ENCODE data around the gene TMEM14A.

The TMEM14A gene

GRCh38 chr6:52647199-52647598 lies 23.7 kb upstream of the TMEM14A start:
- Histone ChIP-seq H3K9ac (ENCODE audit: low read length) (no peak overlapping the region), H3K9me3 (ENCODE audit: insufficient read depth, low read length) (no peaks in the 10 kb centered on the region), H3K4me1 (ENCODE audit: low read length) (peaks cover 7% of the 10 kb centered on the region), H3K4me3 (ENCODE audit: low read length) (no peak overlapping the region), H3K36me3 (replicated peaks; ENCODE audit: low read depth, low read length) (no peaks in the 10 kb centered on the region), H3K27me3 (ENCODE audit: low read depth, low read length) (peaks cover 12% of the 10 kb centered on the region; the same call in 1 of the 2 replicates), H4K20me1 (ENCODE audit: insufficient read depth, low read length) (no peaks in the 10 kb centered on the region), H3K27ac (ENCODE audit: low read length) (no peak overlapping the region), H2AFZ (ENCODE audit: low read depth, low read length) (no peak overlapping the region), H3K79me2 (ENCODE audit: low read length) (no peaks in the 10 kb centered on the region), H3K4me2 (ENCODE audit: low read length) (no peak overlapping the region)
- TF ChIP-seq, protein P1, sequence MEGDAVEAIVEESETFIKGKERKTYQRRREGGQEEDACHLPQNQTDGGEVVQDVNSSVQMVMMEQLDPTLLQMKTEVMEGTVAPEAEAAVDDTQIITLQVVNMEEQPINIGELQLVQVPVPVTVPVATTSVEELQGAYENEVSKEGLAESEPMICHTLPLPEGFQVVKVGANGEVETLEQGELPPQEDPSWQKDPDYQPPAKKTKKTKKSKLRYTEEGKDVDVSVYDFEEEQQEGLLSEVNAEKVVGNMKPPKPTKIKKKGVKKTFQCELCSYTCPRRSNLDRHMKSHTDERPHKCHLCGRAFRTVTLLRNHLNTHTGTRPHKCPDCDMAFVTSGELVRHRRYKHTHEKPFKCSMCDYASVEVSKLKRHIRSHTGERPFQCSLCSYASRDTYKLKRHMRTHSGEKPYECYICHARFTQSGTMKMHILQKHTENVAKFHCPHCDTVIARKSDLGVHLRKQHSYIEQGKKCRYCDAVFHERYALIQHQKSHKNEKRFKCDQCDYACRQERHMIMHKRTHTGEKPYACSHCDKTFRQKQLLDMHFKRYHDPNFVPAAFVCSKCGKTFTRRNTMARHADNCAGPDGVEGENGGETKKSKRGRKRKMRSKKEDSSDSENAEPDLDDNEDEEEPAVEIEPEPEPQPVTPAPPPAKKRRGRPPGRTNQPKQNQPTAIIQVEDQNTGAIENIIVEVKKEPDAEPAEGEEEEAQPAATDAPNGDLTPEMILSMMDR (IDR thresholded peaks at IDR 0.05; ENCODE audit: low read depth, low read length), result no peak

DNA sequence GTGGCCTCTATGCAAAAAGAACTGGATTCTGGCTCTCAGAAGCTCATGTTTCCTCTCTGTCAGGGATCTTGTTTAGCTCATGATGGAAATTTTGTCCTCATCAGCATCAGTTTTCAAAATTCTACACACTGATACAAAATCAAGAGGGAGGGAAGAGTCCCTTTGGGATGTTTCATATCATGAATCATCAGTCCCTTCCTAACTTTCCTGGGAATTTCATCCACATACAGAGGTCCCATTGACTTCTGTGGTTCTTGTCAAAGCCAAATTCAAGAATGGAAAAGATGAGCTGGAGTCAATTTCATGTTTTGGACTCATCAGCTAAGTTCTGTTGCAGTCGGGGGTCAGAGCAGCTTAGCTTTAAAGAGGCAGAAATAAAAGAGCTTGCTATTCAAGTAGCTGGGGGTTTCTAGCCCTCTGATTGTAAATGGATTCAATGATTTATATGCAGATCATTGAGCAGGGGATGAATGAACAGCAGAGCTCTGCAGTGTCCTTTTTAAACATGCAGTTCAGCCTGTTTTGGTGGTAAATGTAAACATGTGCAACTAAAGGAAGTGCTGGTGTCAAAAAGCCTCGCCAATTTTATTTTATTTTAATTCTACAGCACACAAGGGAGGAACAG lies 21.3 kb upstream of the TMEM14A start:
- no peak for TF ChIP-seq EZH2phosphoT487 (IDR thresholded peaks at IDR 0.05; ENCODE audit: low read depth)
- TF ChIP-seq, protein P1 (IDR thresholded peaks at IDR 0.05; ENCODE audit: low read depth, low read length), result no peak
- Histone ChIP-seq H3K4me1 (ENCODE audit: low read length) (peaks cover 9% of the 10 kb centered on the region), H3K27ac (ENCODE audit: low read length) (no peak overlapping the region), H3K9ac (ENCODE audit: low read length) (no peak overlapping the region), H3K9me3 (ENCODE audit: insufficient read depth, low read length) (no peaks in the 10 kb centered on the region), H4K20me1 (ENCODE audit: insufficient read depth, low read length) (no peaks in the 10 kb centered on the region), H3K27me3 (ENCODE audit: low read depth, low read length) (peaks cover 30% of the 10 kb centered on the region), H3K36me3 (replicated peaks; ENCODE audit: low read depth, low read length) (no peaks in the 10 kb centered on the region), H3K79me2 (ENCODE audit: low read length) (no peaks in the 10 kb centered on the region), H3K4me2 (ENCODE audit: low read length) (no peak overlapping the region), H2AFZ (ENCODE audit: low read depth, low read length) (no peak overlapping the region), H3K4me3 (ENCODE audit: low read length) (no peak overlapping the region)

DNA sequence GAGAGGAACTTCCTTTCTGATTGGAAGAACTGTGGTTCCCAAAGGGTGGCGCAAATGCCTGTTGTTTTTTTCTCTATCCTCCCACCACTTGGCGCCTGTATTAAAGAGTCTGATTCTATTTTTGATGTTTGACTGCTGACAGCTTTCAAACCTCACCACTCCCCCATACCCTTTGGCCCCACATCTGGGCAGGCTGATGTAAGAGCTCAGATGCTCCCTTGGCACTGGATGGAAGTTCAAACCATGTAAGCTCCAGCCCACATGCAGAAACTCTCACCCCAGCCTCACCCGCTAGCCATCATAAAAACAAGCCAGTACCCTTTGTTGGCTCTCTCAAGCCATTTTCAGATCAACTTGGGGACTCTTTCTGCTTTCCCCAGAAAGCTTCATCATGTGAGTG lies 20.0 kb upstream of the TMEM14A start:
- H2AFZ ChIP-seq (ENCODE audit: low read depth, low read length), result no peak overlapping the region
- no peak overlapping the region for H3K4me3 ChIP-seq (ENCODE audit: low read length)
- no peaks in the 10 kb centered on the region for H3K79me2 ChIP-seq (ENCODE audit: low read length)
- TF ChIP-seq EZH2phosphoT487 (IDR thresholded peaks at IDR 0.05; ENCODE audit: low read depth), result no peak
- TF ChIP-seq, protein P1 (IDR thresholded peaks at IDR 0.05; ENCODE audit: low read depth, low read length), result no peak
- no peak overlapping the region for H3K27ac ChIP-seq (ENCODE audit: low read length)
- peaks cover 9% of the 10 kb centered on the region for H3K4me1 ChIP-seq (ENCODE audit: low read length)
- no peaks in the 10 kb centered on the region for H3K36me3 ChIP-seq (replicated peaks; ENCODE audit: low read depth, low read length)
- H3K27me3 ChIP-seq (ENCODE audit: low read depth, low read length), result peaks cover 31% of the 10 kb centered on the region
- no peaks in the 10 kb centered on the region for H3K9me3 ChIP-seq (ENCODE audit: insufficient read depth, low read length)
- no peak overlapping the region for H3K9ac ChIP-seq (ENCODE audit: low read length)
- no peak overlapping the region for H3K4me2 ChIP-seq (ENCODE audit: low read length)
- H4K20me1 ChIP-seq (ENCODE audit: insufficient read depth, low read length), result no peaks in the 10 kb centered on the region

DNA sequence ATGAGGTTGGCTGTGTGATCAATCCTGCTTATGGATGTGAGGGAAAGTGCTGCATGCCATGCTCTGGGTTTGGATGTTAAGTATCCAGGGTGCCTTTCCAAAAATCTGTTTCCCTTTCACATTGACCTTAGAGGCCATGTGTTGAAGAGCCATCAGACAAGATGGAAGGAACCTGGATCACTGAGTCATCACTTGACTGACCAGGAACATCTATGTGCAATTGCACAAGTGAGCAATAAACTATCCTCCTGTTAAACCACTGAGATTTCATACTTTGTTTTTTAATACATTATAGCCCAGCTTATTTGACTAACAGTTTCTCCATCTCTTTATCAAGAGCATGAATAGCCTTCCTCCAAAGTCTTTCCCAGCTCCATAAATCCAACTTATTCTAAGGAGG lies 17.8 kb upstream of the TMEM14A start:
- Histone ChIP-seq H2AFZ (ENCODE audit: low read depth, low read length) (no peak overlapping the region), H3K27me3 (ENCODE audit: low read depth, low read length) (peaks cover 31% of the 10 kb centered on the region), H3K4me3 (ENCODE audit: low read length) (no peak overlapping the region), H3K4me2 (ENCODE audit: low read length) (no peak overlapping the region), H3K9ac (ENCODE audit: low read length) (no peak overlapping the region), H3K9me3 (ENCODE audit: insufficient read depth, low read length) (0 out of 2 replicates have a peak, but pooled peaks cover 5% of the 10 kb centered on the region), H3K36me3 (replicated peaks; ENCODE audit: low read depth, low read length) (no peaks in the 10 kb centered on the region), H4K20me1 (ENCODE audit: insufficient read depth, low read length) (no peaks in the 10 kb centered on the region), H3K79me2 (ENCODE audit: low read length) (no peaks in the 10 kb centered on the region), H3K27ac (ENCODE audit: low read length) (no peak overlapping the region), H3K4me1 (ENCODE audit: low read length) (peaks cover 4% of the 10 kb centered on the region)
- no peak for TF ChIP-seq EZH2phosphoT487 (IDR thresholded peaks at IDR 0.05; ENCODE audit: low read depth)
- TF ChIP-seq, protein P1 (IDR thresholded peaks at IDR 0.05; ENCODE audit: low read depth, low read length), result no peak

Measured in OCI-LY3 (cell line).